Jurkat, Clone E6-1 (cell line): ENCODE data around the gene HEATR5B.

Experiments used
- DNase-seq: peaks from one replicate; pipeline ENCODE4 v3.0.0-alpha.2; 2011; ENCODE audit warnings: low read depth, low spot score
- H3K4me3 ChIP-seq: 2 replicates; pipeline ENCODE4 v1.5.1; 2011; ENCODE audit warnings: mild to moderate bottlenecking, low read length, control low read depth, moderate library complexity

The HEATR5B gene

GRCh38 chr2:37080266-37080665 lies 3.9 kb downstream of the HEATR5B start:
- DNase-seq, result no peak
- no peak overlapping the region for H3K4me3 ChIP-seq

- DNase-seq, result no peak
- no peak overlapping the region for H3K4me3 ChIP-seq
These were observed 13.2 kb downstream of the HEATR5B start for GRCh38 chr2:37070931-37071330.

- no peak for DNase-seq
- H3K4me3 ChIP-seq, result no peak overlapping the region
These were observed 15.5 kb downstream of the HEATR5B start for GRCh38 chr2:37068686-37069085.

GRCh38 chr2:37061776-37062175 lies 22.4 kb downstream of the HEATR5B start:
- DNase-seq, result no peak

GRCh38 chr2:37061013-37061711 lies 23.0 kb downstream of the HEATR5B start:
- DNase-seq, result no peak
- no peak overlapping the region for H3K4me3 ChIP-seq

More at GRCh38 chr2:37061776-37062175, 22.4 kb downstream of the HEATR5B start:
- no peak overlapping the region for H3K4me3 ChIP-seq

GRCh38 chr2:37060446-37060845 lies 23.7 kb downstream of the HEATR5B start:
- no peak for DNase-seq
- no peak overlapping the region for H3K4me3 ChIP-seq

GRCh38 chr2:37059841-37060240 lies 24.3 kb downstream of the HEATR5B start:
- no peak overlapping the region for H3K4me3 ChIP-seq
- DNase-seq, result no peak

GRCh38 chr2:37052600-37053332 lies 31.4 kb downstream of the HEATR5B start:
- DNase-seq, result no peak
- no peak overlapping the region for H3K4me3 ChIP-seq

- DNase-seq, result no peak
- no peak overlapping the region for H3K4me3 ChIP-seq
These were observed 44.6 kb downstream of the HEATR5B start for GRCh38 chr2:37039580-37039979.

GRCh38 chr2:37037771-37038170 lies 46.4 kb downstream of the HEATR5B start:
- DNase-seq, result no peak
- no peak overlapping the region for H3K4me3 ChIP-seq

- no peak overlapping the region for H3K4me3 ChIP-seq
These were observed 54.4 kb downstream of the HEATR5B start for GRCh38 chr2:37029758-37030157.

GRCh38 chr2:37026050-37026449 lies 58.1 kb downstream of the HEATR5B start:
- DNase-seq, result no peak
- no peak overlapping the region for H3K4me3 ChIP-seq

More at GRCh38 chr2:37029758-37030157, 54.4 kb downstream of the HEATR5B start:
- no peak for DNase-seq

- DNase-seq, result no peak
- H3K4me3 ChIP-seq, result no peak overlapping the region
These were observed 63.0 kb downstream of the HEATR5B start for GRCh38 chr2:37020887-37021796.

GRCh38 chr2:37020212-37020886 lies 63.8 kb downstream of the HEATR5B start:
- H3K4me3 ChIP-seq, result no peak overlapping the region
- no peak for DNase-seq

- no peak overlapping the region for H3K4me3 ChIP-seq
- DNase-seq, result no peak
These were observed 70.9 kb downstream of the HEATR5B start for GRCh38 chr2:37013315-37013641.

- H3K4me3 ChIP-seq, result no peak overlapping the region
- no peak for DNase-seq
These were observed 73.0 kb downstream of the HEATR5B start for GRCh38 chr2:37011130-37011529.

- no peak overlapping the region for H3K4me3 ChIP-seq
- peak; percentile 9 for DNase-seq
These were observed 78.9 kb downstream of the HEATR5B start for GRCh38 chr2:37005118-37005868.

GRCh38 chr2:37000988-37001556 lies 83.1 kb downstream of the HEATR5B start:
- H3K4me3 ChIP-seq, result no peak overlapping the region
- no peak for DNase-seq
